ENCODE data around the gene PNLIPRP2.

Gene PNLIPRP2

GRCh38 chr10:116613471-116613870 lies 7.3 kb upstream of the PNLIPRP2 start:
- DNase-seq, result no peak

GRCh38 chr10:116614796-116615195 lies 6.0 kb upstream of the PNLIPRP2 start:
- DNase-seq, result no peak

GRCh38 chr10:116615199-116615776 lies 5.5 kb upstream of the PNLIPRP2 start:
- no peak for DNase-seq

GRCh38 chr10:116621476-116621875 lies 723 bp downstream of the PNLIPRP2 start:
- no peak for DNase-seq

GRCh38 chr10:116621934-116622655 lies 1.3 kb downstream of the PNLIPRP2 start:
- no peak for DNase-seq

GRCh38 chr10:116625845-116626244 lies 5.1 kb downstream of the PNLIPRP2 start:
- no peak for DNase-seq

- no peak for DNase-seq
These were observed 6.1 kb downstream of the PNLIPRP2 start for GRCh38 chr10:116626815-116627214.

- no peak for DNase-seq
These were observed 6.7 kb downstream of the PNLIPRP2 start for GRCh38 chr10:116627386-116627933.

GRCh38 chr10:116629340-116629739 lies 8.6 kb downstream of the PNLIPRP2 start:
- no peak for DNase-seq

GRCh38 chr10:116630020-116630419 lies 9.3 kb downstream of the PNLIPRP2 start:
- no peak for DNase-seq

GRCh38 chr10:116631871-116632295 lies 11.1 kb downstream of the PNLIPRP2 start:
- no peak for DNase-seq

- DNase-seq, result no peak
These were observed 12.0 kb downstream of the PNLIPRP2 start for GRCh38 chr10:116632596-116633215.

GRCh38 chr10:116633216-116633600 lies 12.5 kb downstream of the PNLIPRP2 start:
- no peak for DNase-seq

GRCh38 chr10:116634126-116634975 lies 13.6 kb downstream of the PNLIPRP2 start:
- DNase-seq, result no peak

GRCh38 chr10:116636385-116636784 lies 15.6 kb downstream of the PNLIPRP2 start:
- no peak for DNase-seq

- DNase-seq, result no peak
These were observed 16.2 kb downstream of the PNLIPRP2 start for GRCh38 chr10:116636976-116637375.

- no peak for DNase-seq
These were observed 17.1 kb downstream of the PNLIPRP2 start for GRCh38 chr10:116637830-116638229.

GRCh38 chr10:116646502-116646901 lies 25.7 kb downstream of the PNLIPRP2 start:
- DNase-seq, result no peak

- DNase-seq, result no peak
These were observed 28.1 kb downstream of the PNLIPRP2 start for GRCh38 chr10:116648903-116649302.

- DNase-seq, result no peak
These were observed 33.1 kb downstream of the PNLIPRP2 start for GRCh38 chr10:116653885-116654284.

- DNase-seq, result no peak
These were observed 34.1 kb downstream of the PNLIPRP2 start for GRCh38 chr10:116654816-116655215.

- no peak for DNase-seq
These were observed 34.8 kb downstream of the PNLIPRP2 start for GRCh38 chr10:116655568-116655967.

- no peak for DNase-seq
These were observed 35.3 kb downstream of the PNLIPRP2 start for GRCh38 chr10:116656044-116656443.

Data from stimulated activated CD4-positive, alpha-beta T cell treated with anti-CD3 and anti-CD28 coated beads, Interleukin-12 subunit alpha, Interleukin-12 subunit beta, amount 100 ng/mL, for 4 hours (primary cell).